H9 (cell line): ENCODE data around the gene RUNX2. TPM values are rescaled to one million over a fixed set of nuclear protein-coding genes. Genes with fewer than 3 reads are reported as not detected.

Experiments used
- DNase-seq: peaks from one replicate; pipeline ENCODE4 v3.0.0-alpha.2; 2017
- H2AFZ ChIP-seq: one replicate; pipeline ENCODE4 v1.6.1; 2013; ENCODE audit warnings: mild to moderate bottlenecking, low read length, control low read depth, moderate library complexity
- H2AK5ac ChIP-seq: 2 replicates; pipeline ENCODE4 v1.6.1; 2013; ENCODE audit warnings: low read length, control low read depth, mixed read lengths; ENCODE audit not compliant: insufficient read length
- H2BK120ac ChIP-seq: one replicate; pipeline ENCODE4 v1.6.1; 2013; ENCODE audit warnings: low read depth, mild to moderate bottlenecking, low read length, control low read depth, inconsistent platforms; ENCODE audit not compliant: poor library complexity, severe bottlenecking
- H2BK12ac ChIP-seq: 2 replicates; pipeline ENCODE4 v1.6.1; 2013; ENCODE audit warnings: low read length, control low read depth, mixed read lengths, low read depth; ENCODE audit not compliant: insufficient read length
- H2BK15ac ChIP-seq: 2 replicates; pipeline ENCODE4 v1.6.1; 2013; ENCODE audit warnings: low read depth, low read length, control low read depth
- H2BK20ac ChIP-seq: one replicate; pipeline ENCODE4 v1.6.1; 2013; ENCODE audit warnings: low read depth, mild to moderate bottlenecking, low read length, control low read depth, inconsistent platforms; ENCODE audit not compliant: poor library complexity, severe bottlenecking
- H2BK5ac ChIP-seq: 2 replicates; pipeline ENCODE4 v1.6.1; 2013; ENCODE audit warnings: low read length, control low read depth, mixed read lengths; ENCODE audit not compliant: insufficient read length
- H3K14ac ChIP-seq: 2 replicates; pipeline ENCODE4 v1.6.1; 2013; ENCODE audit warnings: low read length, control low read depth; ENCODE audit not compliant: insufficient read depth
- H3K18ac ChIP-seq: 2 replicates; pipeline ENCODE4 v1.6.1; 2013; ENCODE audit warnings: low read depth, mild to moderate bottlenecking, mixed read lengths, low read length, control low read depth; ENCODE audit not compliant: insufficient read length
- H3K23ac ChIP-seq: 2 replicates; pipeline ENCODE4 v1.6.1; 2013; ENCODE audit warnings: low read length, control low read depth, mixed read lengths, low read depth; ENCODE audit not compliant: insufficient read length
- H3K23me2 ChIP-seq: 2 replicates; pipeline ENCODE4 v1.6.1; 2013; ENCODE audit warnings: low read depth, mild to moderate bottlenecking, mixed read lengths, low read length, control low read depth; ENCODE audit not compliant: insufficient read length, poor library complexity, severe bottlenecking
- H3K27ac ChIP-seq: 2 replicates; pipeline ENCODE4 v1.5.1; 2013; ENCODE audit warnings: low read length, control low read depth, mixed read lengths, low read depth; ENCODE audit not compliant: insufficient read length
- H3K27me3 ChIP-seq: 2 replicates; pipeline ENCODE4 v1.6.1; 2013; ENCODE audit warnings: low read length, control low read depth, inconsistent platforms; ENCODE audit not compliant: insufficient read depth
- H3K4ac ChIP-seq: 2 replicates; pipeline ENCODE4 v1.6.1; 2013; ENCODE audit warnings: low read depth, mild to moderate bottlenecking, control low read depth, inconsistent platforms, low read length, moderate library complexity
- H3K4me1 ChIP-seq: 2 replicates; pipeline ENCODE4 v1.6.1; 2013; ENCODE audit warnings: low read length, control low read depth, inconsistent platforms; ENCODE audit not compliant: insufficient read depth
- H3K4me2 ChIP-seq: 2 replicates; pipeline ENCODE4 v1.6.1; 2013; ENCODE audit warnings: low read length, control low read depth, mixed read lengths; ENCODE audit not compliant: insufficient read length, insufficient read depth
- H3K56ac ChIP-seq: 2 replicates; pipeline ENCODE4 v1.6.1; 2013; ENCODE audit warnings: low read depth, mild to moderate bottlenecking, mixed read lengths, low read length, control low read depth; ENCODE audit not compliant: insufficient read length
- H3K79me1 ChIP-seq: 2 replicates; pipeline ENCODE4 v1.6.1; 2013; ENCODE audit warnings: low read depth, mild to moderate bottlenecking, moderate library complexity, low read length, control low read depth, inconsistent platforms; ENCODE audit not compliant: insufficient read depth, poor library complexity, severe bottlenecking
- H3K79me2 ChIP-seq: 2 replicates; pipeline ENCODE4 v1.6.1; 2013; ENCODE audit warnings: low read length, control low read depth, inconsistent platforms; ENCODE audit not compliant: insufficient read depth
- H3K9ac ChIP-seq: 2 replicates; pipeline ENCODE4 v1.6.1; 2013; ENCODE audit warnings: low read length, control low read depth, mixed read lengths; ENCODE audit not compliant: insufficient read length; ENCODE audit errors: extremely low read depth
- H3K9me3 ChIP-seq: one replicate; pipeline ENCODE4 v1.6.1; 2013; ENCODE audit warnings: low read depth, low read length, inconsistent platforms; ENCODE audit not compliant: control insufficient read depth
- H3T11ph ChIP-seq: one replicate; pipeline ENCODE4 v1.6.1; 2013; ENCODE audit warnings: mild to moderate bottlenecking, low read length, control low read depth, inconsistent platforms
- H4K20me1 ChIP-seq: one replicate; pipeline ENCODE4 v1.6.1; 2013; ENCODE audit not compliant: control insufficient read depth, insufficient read length, insufficient read depth
- H4K5ac ChIP-seq: 2 replicates; pipeline ENCODE4 v1.6.1; 2013; ENCODE audit warnings: low read depth, mild to moderate bottlenecking, mixed read lengths, low read length, control low read depth; ENCODE audit not compliant: insufficient read length
- H4K8ac ChIP-seq: replicated peaks from 2 replicates; pipeline ENCODE4 v1.6.1; 2013; ENCODE audit warnings: low read length, control low read depth, mixed read lengths, low read depth; ENCODE audit not compliant: insufficient read length
- H4K91ac ChIP-seq: 2 replicates; pipeline ENCODE4 v1.6.1; 2013; ENCODE audit warnings: low read depth, mild to moderate bottlenecking, moderate library complexity, mixed read lengths, low read length, control low read depth; ENCODE audit not compliant: insufficient read length
- H3K27ac Mint-ChIP-seq, 3 experiments: 2 replicates in 2 of 3; 3 replicates in 1 of 3; pipeline ENCODE4 v1.8.0; 2020 to 2021; ENCODE audit warnings: mixed read lengths in 3 of 3, mild to moderate bottlenecking in 1 of 3, moderate library complexity in 1 of 3
- H3K27me3 Mint-ChIP-seq: 2 replicates; pipeline ENCODE4 v1.8.0; 2021; ENCODE audit warnings: low read depth, mild to moderate bottlenecking, moderate library complexity, mixed read lengths
- H3K36me3 Mint-ChIP-seq, 3 experiments: 2 replicates in 2 of 3; 3 replicates in 1 of 3; pipeline ENCODE4 v1.8.0; 2020 to 2021; ENCODE audit warnings: low read depth in 3 of 3, mixed read lengths in 3 of 3; ENCODE audit not compliant: insufficient read depth in 1 of 3
- H3K4me1 Mint-ChIP-seq, 2 experiments: 2 replicates each; pipeline ENCODE4 v1.8.0; 2020; ENCODE audit warnings: mixed read lengths in 2 of 2
- H3K4me3 Mint-ChIP-seq, 2 experiments: 2 replicates in 1 of 2; 3 replicates in 1 of 2; pipeline ENCODE4 v1.8.0; 2020 to 2021; ENCODE audit warnings: mild to moderate bottlenecking in 2 of 2, mixed read lengths in 2 of 2, moderate library complexity in 1 of 2
- H3K9me3 Mint-ChIP-seq, 2 experiments: 2 replicates in 1 of 2; 3 replicates in 1 of 2; pipeline ENCODE4 v1.8.0; 2020; ENCODE audit warnings: mild to moderate bottlenecking in 2 of 2, mixed read lengths in 2 of 2, moderate library complexity in 1 of 2
- CTCF ChIP-seq: fragments of 200-600 bp; sonication (generic); conservative IDR thresholded peaks from 3 replicates; pipeline ENCODE4 v1.8.0; 2021; ENCODE audit warnings: antibody characterized with exemption, mild to moderate bottlenecking
- WGBS: extraction: QIAGEN DNeasy Blood & Tissue Kit; methylation state at CpG from one replicate; pipeline ENCODE4 v1.1.7; 2013; ENCODE audit warnings: missing lambda C conversion rate, low lambda C conversion rate, mixed read lengths; ENCODE audit not compliant: insufficient read length; ENCODE audit errors: extremely low coverage; 5-methylcytosine and 5-hydroxymethylcytosine counted together
- total RNA-seq: library from RNA; stranded (reverse); gene quantifications from 2 replicates; pipeline ENCODE4 v1.2.1, GENCODE V29; 2021

Gene RUNX2
- total RNA-seq, 1 experiment from 2014 or later: 0.15 TPM

GRCh38 chr6:45472382-45472781, 144.3 kb downstream of the RUNX2 start:
- Mint-ChIP-seq H3K4me3 (no peak overlapping the region), H3K36me3 (no peaks in the 10 kb centered on the region; a peak in 1 of 7 replicates), H3K4me1 (peaks cover 0 to 3% of the 10 kb centered on the region in 2 experiments; a peak in 2 of 4 replicates), H3K9me3 (no peaks in the 10 kb centered on the region), H3K27me3 (no peaks in the 10 kb centered on the region), H3K27ac (no peak overlapping the region; a peak in 2 of 7 replicates)
- H3K4me2 ChIP-seq: no peak overlapping the region
- no peak overlapping the region for H3K23ac ChIP-seq
- no peak overlapping the region for H3K4ac ChIP-seq
- no peaks in the 10 kb centered on the region for H3K27me3 ChIP-seq
- no peaks in the 10 kb centered on the region for H4K20me1 ChIP-seq
- no peaks in the 10 kb centered on the region for H3K79me1 ChIP-seq
- no peak overlapping the region for H3K14ac ChIP-seq
- no peak for DNase-seq
- WGBS: no CpG with 5 or more reads among the region's 7 CpGs
- no peak overlapping the region for H2AFZ ChIP-seq
- no peak overlapping the region for H2BK5ac ChIP-seq
- H3K27ac ChIP-seq: no peak overlapping the region
- no peak overlapping the region for H2BK15ac ChIP-seq
- no peaks in the 10 kb centered on the region for H3K4me1 ChIP-seq
- H3K23me2 ChIP-seq: no peaks in the 10 kb centered on the region
- no peaks in the 10 kb centered on the region for H3K9me3 ChIP-seq
- H3K79me2 ChIP-seq: no peaks in the 10 kb centered on the region
- no peak overlapping the region for H3K56ac ChIP-seq
- no peak overlapping the region for H3T11ph ChIP-seq
- no peak overlapping the region for H2BK20ac ChIP-seq
- H4K91ac ChIP-seq: no peak overlapping the region
- H2AK5ac ChIP-seq: no peak overlapping the region
- no peak overlapping the region for H4K5ac ChIP-seq
- no peak for TF ChIP-seq CTCF
- H3K9ac ChIP-seq: no peak overlapping the region
- no peak overlapping the region for H2BK120ac ChIP-seq
- no peak overlapping the region for H2BK12ac ChIP-seq
- H3K18ac ChIP-seq: no peak overlapping the region
- no peak overlapping the region for H4K8ac ChIP-seq
